GM12878 (cell line): ENCODE measurements around the gene LAYN. TPM values are rescaled to one million over a fixed set of nuclear protein-coding genes. Genes with fewer than 3 reads are reported as not detected.

Experiments used
- ATAC-seq: fragments of 200-7000 bp; cut with Tn5 transposase; 3 replicates; pipeline ENCODE4 v1.9.1; 2020; ENCODE audit warnings: mild to moderate bottlenecking, moderate library complexity
- BruUV-seq: library from RNA; stranded (reverse); fragments of 400-500 nt; replicated peaks from 2 replicates; lab custom pipeline; 2021; lab: Mats Ljungman, UMichigan
- CTCF ChIA-PET: fragments of 300-600 bp; sonication (Branson Sonifier 250); formaldehyde crosslinking; extraction: SDS; loops from one replicate; lab custom pipeline; 2021; ENCODE audit warnings: inconsistent platforms; lab: Yijun Ruan, JAX
- POLR2A ChIA-PET: fragments of 350-600 bp; formaldehyde crosslinking; extraction: SDS; loops from one replicate; lab custom pipeline; 2021; ENCODE audit warnings: inconsistent platforms; lab: Charles Lee
- RAD21 ChIA-PET: fragments of 300-600 bp; sonication (Branson Sonifier 250); formaldehyde crosslinking; loops from one replicate; lab custom pipeline; 2023; ENCODE audit warnings: antibody characterized with exemption; ENCODE audit not compliant: unreplicated experiment; lab: Charles Lee
- SMC1A ChIA-PET: fragments of 300-600 bp; sonication (Branson Sonifier 250); formaldehyde crosslinking; loops from one replicate; lab custom pipeline; 2023; ENCODE audit not compliant: unreplicated experiment, uncharacterized antibody; lab: Charles Lee
- DNase-seq: peaks from one replicate; pipeline ENCODE4 v3.0.0-alpha.2; 2011; ENCODE audit warnings: low read depth, low spot score
- FAIRE-seq: peaks from 3 replicates; lab custom pipeline; 2011; peaks lifted over from hg19 to GRCh38; lab: Jason Lieb, UNC
- H2AFZ ChIP-seq: 2 replicates; pipeline ENCODE4 v1.6.0; 2011; ENCODE audit warnings: low read depth, low read length, control low read depth; ENCODE audit not compliant: control insufficient read depth
- H3K27ac ChIP-seq: 2 replicates; pipeline ENCODE4 v1.5.1; 2011; ENCODE audit warnings: control low read depth; ENCODE audit not compliant: control insufficient read depth, insufficient read depth
- H3K27me3 ChIP-seq, 2 experiments: replicated peaks in 1 of 2; 2 replicates each; pipeline versions ENCODE4 v1.6.0 to v1.6.1; 2011; ENCODE audit warnings: low read length in 1 of 2; ENCODE audit not compliant: control insufficient read depth in 2 of 2, insufficient read depth in 2 of 2
- H3K36me3 ChIP-seq, 2 experiments: 2 replicates each; pipeline ENCODE4 v1.5.1; 2011; ENCODE audit warnings: low read length in 1 of 2; ENCODE audit not compliant: control insufficient read depth in 2 of 2, insufficient read depth in 2 of 2
- H3K4me1 ChIP-seq: 2 replicates; pipeline ENCODE4 v1.6.1; 2011; ENCODE audit warnings: mild to moderate bottlenecking, low read length, moderate library complexity, mixed read lengths; ENCODE audit not compliant: control insufficient read depth, insufficient read depth
- H3K4me2 ChIP-seq: 2 replicates; pipeline ENCODE4 v1.6.0; 2011; ENCODE audit warnings: control low read depth; ENCODE audit not compliant: control insufficient read depth, insufficient read depth
- H3K4me3 ChIP-seq: fragments of 200-600 bp; sonication (generic); 2 replicates; pipeline ENCODE4 v1.5.1; 2016
- H3K79me2 ChIP-seq: 2 replicates; pipeline ENCODE4 v1.6.0; 2011; ENCODE audit warnings: low read length; ENCODE audit not compliant: control insufficient read depth, insufficient read depth
- H3K9ac ChIP-seq: 2 replicates; pipeline ENCODE4 v1.8.0; 2011; ENCODE audit warnings: low read length, control low read depth, mixed read lengths; ENCODE audit not compliant: control insufficient read depth, insufficient read depth
- H3K9me3 ChIP-seq: replicated peaks from 3 replicates; pipeline ENCODE4 v1.5.1; 2011; ENCODE audit warnings: mild to moderate bottlenecking, low read length; ENCODE audit not compliant: control insufficient read depth, insufficient read depth
- H4K20me1 ChIP-seq: 2 replicates; pipeline ENCODE4 v1.6.0; 2011; ENCODE audit not compliant: control insufficient read depth, insufficient read depth
- CREM ChIP-seq: IDR thresholded peaks from 2 replicates; pipeline ENCODE4 v1.6.1; 2014; ENCODE audit warnings: antibody characterized with exemption, low read depth
- EED ChIP-seq: sonication (generic); IDR thresholded peaks from 2 replicates; pipeline ENCODE4 v1.6.1; 2016; ENCODE audit warnings: antibody characterized with exemption, low read depth
- NFIC ChIP-seq: IDR thresholded peaks from 2 replicates; pipeline ENCODE4 v1.6.1; 2012; ENCODE audit warnings: low read depth, mild to moderate bottlenecking, inconsistent platforms, low read length, moderate library complexity
- PKNOX1 ChIP-seq: fragments of 450-650 bp; IDR thresholded peaks from 2 replicates; pipeline ENCODE4 v1.6.1; 2016; ENCODE audit warnings: mild to moderate bottlenecking
- SIX5 ChIP-seq: IDR thresholded peaks from 2 replicates; pipeline ENCODE4 v1.6.1; 2011; ENCODE audit warnings: mild to moderate bottlenecking, low read depth, low read length, moderate library complexity; ENCODE audit not compliant: severe bottlenecking
- SMC3 ChIP-seq: IDR thresholded peaks from 2 replicates; pipeline ENCODE4 v1.6.1; 2011; ENCODE audit warnings: low read length, improper control_type of control experiment, borderline replicate concordance
- ZNF622 ChIP-seq: fragments of 450-650 bp; IDR thresholded peaks from 2 replicates; pipeline ENCODE4 v1.6.1; 2017; ENCODE audit warnings: mild to moderate bottlenecking, inconsistent platforms
- ZZZ3 ChIP-seq: IDR thresholded peaks from 2 replicates; pipeline ENCODE4 v1.6.1; 2011; ENCODE audit warnings: low read depth; ENCODE audit not compliant: control insufficient read depth, insufficient read length
- WGBS: methylation state at CpG from one replicate; pipeline ENCODE4 v1.1.6; 2016; ENCODE audit warnings: low lambda C conversion rate; ENCODE audit not compliant: insufficient replicate concordance, insufficient coverage; ENCODE audit errors: missing lambda C conversion rate; 5-methylcytosine and 5-hydroxymethylcytosine counted together
- in situ Hi-C: fragments of 300-500 bp; cut with MboI; formaldehyde crosslinking; loops from 9 replicates; pipeline ENCODE4 v1.14.3; 2018; ENCODE audit warnings: mixed read lengths
- intact Hi-C: fragments of 100-400 bp; cut with micrococcal nuclease; formaldehyde crosslinking; loops from one replicate; pipeline ENCODE4 v1.14.2; 2022; ENCODE audit not compliant: unreplicated experiment
- polyA plus RNA-seq, 11 experiments: library from polyadenylated mRNA; depleted of rRNA in 4 of 11; unstranded in 6 of 11; stranded (reverse) in 5 of 11; fragments of >200 nt; fragmentation: Nextera tagmentation in 4 of 11; fragmentation: Illumina TruSeq in 1 of 11; extraction: Ambion mirVana in 4 of 11; extraction: Trizol in 1 of 11; gene quantifications; 1 replicate in 1 of 11; 2 replicates in 10 of 11; pipeline versions ENCODE4 v1.2.1 to v1.2.3, GENCODE V29; 2011 to 2016; ENCODE audit warnings: inconsistent platforms in 2 of 11, missing spikeins in 2 of 11, low read depth in 1 of 11
- total RNA-seq, 4 experiments: library from RNA; depleted of rRNA in 3 of 4; stranded (reverse); fragments of >200 nt in 3 of 4; fragmentation: Illumina TruSeq in 1 of 4; extraction: Trizol in 1 of 4; gene quantifications; 2 replicates each; pipeline versions ENCODE4 v1.2.1 to v1.2.3, GENCODE V29; 2013 to 2021

Gene LAYN
- total and polyA plus RNA-seq, 10 of the 15 experiments (the other 5 are each of a cell fraction or from before 2014, with no cell fraction given): 0.06 to 0.14 (median 0.10) TPM; not detected in 7

DNA sequence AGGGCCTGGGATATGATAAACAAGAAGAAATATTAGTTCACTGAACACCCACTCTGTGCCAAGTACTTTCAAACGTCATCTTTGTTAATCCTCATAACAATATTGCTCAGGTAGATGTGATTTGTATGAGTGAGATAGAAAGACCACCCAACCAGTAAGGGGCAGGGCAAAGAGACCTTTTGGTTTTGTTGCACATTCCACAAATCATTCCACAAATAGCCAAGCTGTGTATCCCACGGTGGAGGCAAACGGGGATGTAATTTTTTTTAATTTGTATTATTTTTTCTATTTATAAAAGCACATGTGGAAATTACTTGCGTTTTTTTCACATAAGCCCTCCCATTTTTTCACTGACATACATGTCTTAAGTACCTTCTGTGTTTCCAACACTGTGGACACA, 29.0 kb downstream of the LAYN start (continued):
- TF ChIP-seq ZNF622: no peak

GRCh38 chr11:111570796-111571195, 30.3 kb downstream of the LAYN start:
- Histone ChIP-seq H3K79me2 (no peaks in the 10 kb centered on the region), H2AFZ (no peak overlapping the region)
- no peak for TF ChIP-seq SIX5
- TF ChIP-seq CREM: no peak
- no peak for TF ChIP-seq NFIC
- TF ChIP-seq SMC3: no peak
- no peak for TF ChIP-seq ZZZ3
- TF ChIP-seq PKNOX1: no peak
- TF ChIP-seq EED: no peak
- TF ChIP-seq, all 136 proteins: peak for 0
- Histone ChIP-seq H3K4me2 (no peak overlapping the region), H4K20me1 (no peaks in the 10 kb centered on the region), H3K9me3 (no peaks in the 10 kb centered on the region), H3K27me3 (no peaks in the 10 kb centered on the region), H3K27ac (no peak overlapping the region), H3K4me3 (no peak overlapping the region), H3K9ac (no peak overlapping the region), H3K36me3 (no peaks in the 10 kb centered on the region), H3K4me1 (no peaks in the 10 kb centered on the region)
- WGBS: 28% methylated on average over 6 of the region's 6 CpGs
- ATAC-seq: no peak
- no peak for FAIRE-seq
- POLR2A ChIA-PET: no interaction called here
- CTCF ChIA-PET: interaction anchor here (1.2 kb wide), 1 partner anchor 207 kb away, joined by 3 read pairs; no protein-coding TSS in a partner anchor
- DNase-seq: no peak
- RAD21 ChIA-PET: no interaction called here
- no TSS peak for BruUV-seq
- intact Hi-C loops (no loop called here), in situ Hi-C loops (no loop called here)
- SMC1A ChIA-PET: interaction anchor here (1.2 kb wide), 1 partner anchor 271 kb away, joined by 4 read pairs; no protein-coding TSS in a partner anchor
